ENCODE measurements around the gene GALE.

DNA sequence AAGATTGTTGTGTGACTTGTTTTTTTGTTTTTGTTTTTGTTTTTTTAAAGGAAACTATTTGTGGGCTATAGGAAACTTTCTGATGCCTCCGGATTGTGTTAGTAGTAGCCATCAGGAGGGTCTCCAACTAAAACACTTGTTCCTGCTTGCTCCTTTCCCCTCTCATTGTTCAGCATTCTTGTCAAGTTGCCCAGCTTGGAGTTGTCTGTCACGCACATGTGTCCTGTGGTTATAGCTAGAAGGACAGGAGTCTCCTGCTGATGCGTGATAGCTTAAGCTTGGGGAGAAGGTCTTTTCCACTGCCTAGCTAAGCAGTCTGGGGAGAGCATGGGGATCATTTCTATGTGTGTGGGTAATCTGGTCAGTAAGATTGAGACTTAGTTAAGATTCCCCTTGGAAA, 12.9 kb downstream of the GALE start:
- TF ChIP-seq, protein P1, sequence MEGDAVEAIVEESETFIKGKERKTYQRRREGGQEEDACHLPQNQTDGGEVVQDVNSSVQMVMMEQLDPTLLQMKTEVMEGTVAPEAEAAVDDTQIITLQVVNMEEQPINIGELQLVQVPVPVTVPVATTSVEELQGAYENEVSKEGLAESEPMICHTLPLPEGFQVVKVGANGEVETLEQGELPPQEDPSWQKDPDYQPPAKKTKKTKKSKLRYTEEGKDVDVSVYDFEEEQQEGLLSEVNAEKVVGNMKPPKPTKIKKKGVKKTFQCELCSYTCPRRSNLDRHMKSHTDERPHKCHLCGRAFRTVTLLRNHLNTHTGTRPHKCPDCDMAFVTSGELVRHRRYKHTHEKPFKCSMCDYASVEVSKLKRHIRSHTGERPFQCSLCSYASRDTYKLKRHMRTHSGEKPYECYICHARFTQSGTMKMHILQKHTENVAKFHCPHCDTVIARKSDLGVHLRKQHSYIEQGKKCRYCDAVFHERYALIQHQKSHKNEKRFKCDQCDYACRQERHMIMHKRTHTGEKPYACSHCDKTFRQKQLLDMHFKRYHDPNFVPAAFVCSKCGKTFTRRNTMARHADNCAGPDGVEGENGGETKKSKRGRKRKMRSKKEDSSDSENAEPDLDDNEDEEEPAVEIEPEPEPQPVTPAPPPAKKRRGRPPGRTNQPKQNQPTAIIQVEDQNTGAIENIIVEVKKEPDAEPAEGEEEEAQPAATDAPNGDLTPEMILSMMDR (IDR thresholded peaks at IDR 0.05): no peak
- TF ChIP-seq POLR2A (IDR thresholded peaks at IDR 0.05): no peak
- no peak for TF ChIP-seq POLR2AphosphoS5 (IDR thresholded peaks at IDR 0.05)
